Measurements from ENCODE around the gene MCM8. TPM values are rescaled to one million over a fixed set of nuclear protein-coding genes. Genes with fewer than 3 reads are reported as not detected.

MCM8 gene
- total RNA-seq, 1 experiment from 2014 or later: 12.6 TPM

DNA sequence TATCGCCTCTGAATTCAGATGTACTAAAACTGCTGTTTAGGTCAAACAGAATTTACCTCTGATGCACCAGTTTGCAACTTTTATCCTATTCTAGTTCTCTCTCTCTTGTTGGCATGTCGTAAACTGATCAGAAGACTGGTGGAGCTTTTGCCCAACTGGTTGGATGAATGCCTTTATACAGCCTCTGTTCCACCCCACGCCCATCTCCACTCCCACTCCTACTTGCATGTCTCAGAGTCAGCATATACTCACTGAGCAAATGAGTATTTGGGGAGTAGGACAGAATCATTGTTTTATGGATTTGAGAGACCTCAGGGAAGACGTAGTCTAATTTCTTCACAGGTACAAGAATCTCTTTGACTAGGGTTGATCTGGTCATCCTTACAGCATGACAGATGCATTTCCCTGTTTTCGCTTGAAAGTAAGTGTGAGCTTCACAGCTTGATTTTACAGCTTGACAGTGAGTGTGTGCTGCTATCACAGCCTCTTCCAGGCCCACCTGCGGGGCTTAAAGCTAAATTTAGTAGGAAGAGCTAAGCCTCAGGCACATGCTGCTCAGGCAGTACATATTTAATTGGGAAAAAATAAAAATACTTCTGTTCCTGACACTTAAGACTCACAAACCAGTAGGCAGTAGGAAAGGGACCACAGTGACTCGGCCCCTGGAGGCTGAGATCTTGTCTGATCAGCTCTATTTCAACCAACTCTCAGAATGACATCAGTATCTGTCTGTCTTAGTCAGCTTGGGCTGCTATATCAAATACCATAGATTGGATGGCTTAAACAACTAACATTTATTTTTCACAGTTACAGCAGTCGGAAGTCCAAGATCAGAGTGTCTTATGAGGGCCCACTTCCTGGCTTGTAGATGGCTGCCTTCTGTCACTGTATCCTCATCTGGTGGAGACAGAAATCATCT is 30.6 kb upstream of the MCM8 start:
- no peaks in the 10 kb centered on the region for H3K27me3 ChIP-seq (ENCODE audit: low read length)
- H4K20me1 ChIP-seq (ENCODE audit: insufficient read depth, low read depth, low read length): no peaks in the 10 kb centered on the region
- no peak overlapping the region for H3K27ac ChIP-seq (ENCODE audit: low read length)
- H3K9me3 ChIP-seq (ENCODE audit: low read length): no peaks in the 10 kb centered on the region
- no peaks in the 10 kb centered on the region for H3K79me2 ChIP-seq (ENCODE audit: low read length)
- no peaks in the 10 kb centered on the region for H3K4me1 ChIP-seq (ENCODE audit: low read length)
- H2AFZ ChIP-seq (ENCODE audit: low read length): no peak overlapping the region
- H3K4me2 ChIP-seq (ENCODE audit: low read depth, low read length, poor library complexity, severe bottlenecking): no peak overlapping the region
- no peaks in the 10 kb centered on the region for H3K36me3 ChIP-seq (ENCODE audit: insufficient read depth, low read length)
- no peak overlapping the region for H3K9ac ChIP-seq (ENCODE audit: low read length)
- no peaks in the 10 kb centered on the region for H3K9me2 ChIP-seq (replicated peaks; ENCODE audit: insufficient read depth, low read length)
- H3K4me3 ChIP-seq (ENCODE audit: low read length): no peak overlapping the region
- no peak for DNase-seq

DNA sequence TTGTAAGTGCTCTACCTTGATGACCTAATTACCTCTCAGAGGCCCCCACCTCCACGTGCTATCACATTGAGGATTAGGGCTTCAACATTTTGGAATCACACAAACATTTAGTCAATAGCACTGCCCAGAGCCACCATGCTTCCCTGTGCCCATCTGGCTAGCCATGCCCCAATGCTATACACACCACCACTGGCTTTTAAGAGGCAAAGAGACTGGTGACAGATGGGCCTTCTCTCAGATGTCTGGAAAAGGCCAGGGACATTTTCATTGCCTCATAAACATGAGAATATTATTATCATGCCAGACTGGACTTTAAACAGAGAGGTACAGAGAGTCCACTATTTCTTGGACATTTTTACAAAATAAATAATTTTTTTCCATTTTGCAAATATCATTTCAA is 29.9 kb upstream of the MCM8 start:
- Histone ChIP-seq H3K4me2 (ENCODE audit: low read depth, low read length, poor library complexity, severe bottlenecking) (no peak overlapping the region), H3K4me3 (ENCODE audit: low read length) (no peak overlapping the region), H3K27ac (ENCODE audit: low read length) (no peak overlapping the region)

DNA sequence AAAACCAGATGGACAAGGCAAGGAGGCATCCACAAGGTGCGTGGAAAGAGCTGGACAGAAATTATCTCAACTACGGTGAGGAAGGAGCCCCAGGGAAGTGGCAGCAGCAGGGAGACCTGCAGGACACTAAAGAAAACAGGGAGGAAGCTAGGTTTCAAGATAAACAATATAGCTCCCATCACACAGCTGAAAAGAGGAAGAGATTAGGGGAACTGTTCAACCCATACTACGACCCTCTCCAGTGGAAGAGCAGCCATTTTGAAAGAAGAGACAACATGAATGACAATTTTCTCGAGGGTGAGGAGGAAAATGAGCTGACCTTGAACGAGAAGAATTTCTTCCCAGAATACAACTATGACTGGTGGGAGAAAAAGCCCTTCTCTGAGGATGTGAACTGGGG is 27.0 kb upstream of the MCM8 start:
- peaks cover 6% of the 10 kb centered on the region for H3K4me1 ChIP-seq (ENCODE audit: low read length)
- no peaks in the 10 kb centered on the region for H3K36me3 ChIP-seq (ENCODE audit: insufficient read depth, low read length)
- no peaks in the 10 kb centered on the region for H3K27me3 ChIP-seq (ENCODE audit: low read length)
- H3K4me2 ChIP-seq (ENCODE audit: low read depth, low read length, poor library complexity, severe bottlenecking): no peak overlapping the region
- H3K79me2 ChIP-seq (ENCODE audit: low read length): no peaks in the 10 kb centered on the region
- H2AFZ ChIP-seq (ENCODE audit: low read length): peak overlapping the region; percentile 77; the same call in 1 of the 2 replicates
- H4K20me1 ChIP-seq (ENCODE audit: insufficient read depth, low read depth, low read length): no peaks in the 10 kb centered on the region
- H3K4me3 ChIP-seq (ENCODE audit: low read length): no peak overlapping the region
- DNase-seq: no peak
- H3K9ac ChIP-seq (ENCODE audit: low read length): no peak overlapping the region
- no peaks in the 10 kb centered on the region for H3K9me2 ChIP-seq (replicated peaks; ENCODE audit: insufficient read depth, low read length)
- H3K9me3 ChIP-seq (ENCODE audit: low read length): no peaks in the 10 kb centered on the region
- no peak overlapping the region for H3K27ac ChIP-seq (ENCODE audit: low read length)

More for the DNA sequence above, 29.9 kb upstream of the MCM8 start:
- Histone ChIP-seq H3K27me3 (ENCODE audit: low read length) (no peaks in the 10 kb centered on the region), H3K9me3 (ENCODE audit: low read length) (no peaks in the 10 kb centered on the region), H3K9ac (ENCODE audit: low read length) (no peak overlapping the region), H3K79me2 (ENCODE audit: low read length) (no peaks in the 10 kb centered on the region), H3K9me2 (replicated peaks; ENCODE audit: insufficient read depth, low read length) (no peaks in the 10 kb centered on the region), H3K36me3 (ENCODE audit: insufficient read depth, low read length) (no peaks in the 10 kb centered on the region), H4K20me1 (ENCODE audit: insufficient read depth, low read depth, low read length) (no peaks in the 10 kb centered on the region), H3K4me1 (ENCODE audit: low read length) (no peaks in the 10 kb centered on the region), H2AFZ (ENCODE audit: low read length) (no peak overlapping the region)
- DNase-seq: no peak

DNA sequence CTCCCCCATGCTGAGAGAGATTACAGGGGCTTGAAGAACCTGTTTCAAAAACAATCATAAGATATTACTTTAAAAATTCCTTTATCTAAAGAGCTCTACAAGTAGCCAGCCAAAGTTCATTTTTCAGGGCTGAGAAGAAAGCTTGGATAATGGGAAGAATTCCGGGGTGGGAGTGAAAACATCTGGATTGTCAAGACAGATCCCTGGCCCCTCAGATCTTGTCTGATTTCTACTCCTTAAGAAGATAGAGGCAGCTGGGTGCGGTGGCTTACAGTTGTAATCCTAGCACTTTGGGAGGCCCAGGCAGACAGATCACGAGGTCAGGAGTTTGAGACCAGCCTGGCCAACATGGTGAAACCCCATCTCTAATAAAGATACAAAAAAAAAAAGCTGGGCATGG is 24.9 kb upstream of the MCM8 start:
- Histone ChIP-seq H3K4me2 (ENCODE audit: low read depth, low read length, poor library complexity, severe bottlenecking) (no peak overlapping the region), H3K4me3 (ENCODE audit: low read length) (no peak overlapping the region), H3K4me1 (ENCODE audit: low read length) (peaks cover 6% of the 10 kb centered on the region), H3K9me3 (ENCODE audit: low read length) (no peaks in the 10 kb centered on the region), H3K36me3 (ENCODE audit: insufficient read depth, low read length) (no peaks in the 10 kb centered on the region), H3K9ac (ENCODE audit: low read length) (no peak overlapping the region), H2AFZ (ENCODE audit: low read length) (no peak overlapping the region), H3K79me2 (ENCODE audit: low read length) (no peaks in the 10 kb centered on the region), H3K9me2 (replicated peaks; ENCODE audit: insufficient read depth, low read length) (no peaks in the 10 kb centered on the region), H3K27me3 (ENCODE audit: low read length) (no peaks in the 10 kb centered on the region), H4K20me1 (ENCODE audit: insufficient read depth, low read depth, low read length) (no peaks in the 10 kb centered on the region), H3K27ac (ENCODE audit: low read length) (no peak overlapping the region)
- no peak for DNase-seq

DNA sequence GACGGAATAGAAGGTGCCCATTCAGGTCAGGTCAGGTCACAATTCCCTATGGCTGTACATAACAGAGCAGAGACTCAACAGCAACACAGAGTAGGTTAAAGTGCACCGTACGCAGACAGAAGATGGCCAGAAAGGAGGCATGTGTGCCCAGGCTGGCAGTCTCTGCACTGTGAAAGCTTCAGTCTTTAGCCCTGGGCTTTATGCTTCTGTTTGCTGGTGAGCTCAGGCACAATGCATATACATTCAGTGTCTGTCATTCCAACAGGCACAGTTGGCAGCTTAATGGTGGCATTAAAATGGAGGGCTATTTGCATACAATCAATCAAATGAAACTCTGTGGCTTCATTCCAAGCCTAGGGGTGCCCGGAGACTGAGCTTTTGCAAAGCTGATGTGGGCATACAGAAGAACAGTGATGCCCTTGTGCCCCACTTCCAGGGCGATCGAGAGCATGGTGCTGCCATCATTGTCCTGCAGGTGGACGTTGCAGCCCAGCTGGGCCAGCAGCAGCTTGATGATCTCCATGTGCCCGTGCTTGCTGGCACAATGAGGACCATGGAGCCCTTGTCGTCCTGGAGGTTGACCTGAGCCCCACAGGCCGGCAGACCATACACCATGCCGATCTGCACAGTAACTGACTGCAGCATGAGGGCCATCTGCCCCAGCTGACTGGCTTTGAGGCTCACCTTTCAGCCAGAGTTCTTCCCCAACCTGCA is 22.5 kb upstream of the MCM8 start:
- H3K9me3 ChIP-seq (ENCODE audit: low read length): no peaks in the 10 kb centered on the region
- H3K4me2 ChIP-seq (ENCODE audit: low read depth, low read length, poor library complexity, severe bottlenecking): no peak overlapping the region
- peaks cover 6% of the 10 kb centered on the region for H3K4me1 ChIP-seq (ENCODE audit: low read length)
- no peak for DNase-seq
- H3K9ac ChIP-seq (ENCODE audit: low read length): no peak overlapping the region
- no peak overlapping the region for H3K4me3 ChIP-seq (ENCODE audit: low read length)
- no peak overlapping the region for H3K27ac ChIP-seq (ENCODE audit: low read length)
- H3K79me2 ChIP-seq (ENCODE audit: low read length): no peaks in the 10 kb centered on the region
- no peaks in the 10 kb centered on the region for H3K9me2 ChIP-seq (replicated peaks; ENCODE audit: insufficient read depth, low read length)
- no peaks in the 10 kb centered on the region for H4K20me1 ChIP-seq (ENCODE audit: insufficient read depth, low read depth, low read length)
- no peaks in the 10 kb centered on the region for H3K36me3 ChIP-seq (ENCODE audit: insufficient read depth, low read length)
- H3K27me3 ChIP-seq (ENCODE audit: low read length): no peaks in the 10 kb centered on the region
- H2AFZ ChIP-seq (ENCODE audit: low read length): no peak overlapping the region

DNA sequence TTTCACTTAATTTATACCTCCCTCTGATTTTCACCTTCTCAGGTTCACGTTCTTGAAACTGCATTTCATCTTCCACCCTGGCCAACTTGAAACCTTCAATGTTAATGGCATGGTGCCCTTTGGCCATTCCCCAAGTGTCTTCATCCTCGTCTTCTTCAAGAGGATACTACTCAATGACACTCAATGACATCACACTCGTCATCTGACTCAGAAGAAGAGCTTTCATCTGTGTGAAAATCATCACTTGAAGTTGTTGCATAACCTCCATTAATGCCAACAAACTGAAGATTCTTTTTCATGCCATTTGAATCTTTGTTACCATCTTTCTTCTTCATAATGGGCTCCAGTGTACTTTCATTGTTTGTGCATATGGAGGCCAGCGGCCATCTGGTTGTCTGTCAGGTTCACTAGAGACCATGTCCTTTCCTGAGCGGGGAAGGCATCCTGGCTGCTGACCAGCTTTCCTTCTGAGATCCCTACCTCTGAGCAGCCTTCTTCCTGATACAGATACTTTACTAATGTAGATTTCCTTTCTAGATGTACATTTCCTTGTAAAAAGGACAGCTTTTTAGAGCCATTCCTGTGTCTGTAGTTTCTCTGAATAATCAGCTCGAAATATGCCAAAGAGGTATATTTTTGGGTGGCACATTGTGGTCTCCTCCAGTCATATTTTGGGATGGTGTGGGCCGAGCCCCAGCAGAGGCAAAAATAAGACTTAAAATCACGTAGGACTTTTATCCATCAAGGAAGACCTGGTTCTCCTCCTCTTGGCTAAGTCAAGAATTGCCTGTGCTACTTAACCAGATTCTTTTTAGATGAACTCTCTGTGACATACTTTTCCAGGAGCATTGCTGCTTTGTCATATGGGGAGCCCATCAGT is 21.4 kb upstream of the MCM8 start:
- H3K4me1 ChIP-seq (ENCODE audit: low read length): peaks cover 9% of the 10 kb centered on the region
- no peaks in the 10 kb centered on the region for H3K27me3 ChIP-seq (ENCODE audit: low read length)
- H2AFZ ChIP-seq (ENCODE audit: low read length): no peak overlapping the region
- no peaks in the 10 kb centered on the region for H3K9me3 ChIP-seq (ENCODE audit: low read length)
- no peaks in the 10 kb centered on the region for H3K36me3 ChIP-seq (ENCODE audit: insufficient read depth, low read length)
- H3K9me2 ChIP-seq (replicated peaks; ENCODE audit: insufficient read depth, low read length): no peaks in the 10 kb centered on the region
- no peak overlapping the region for H3K4me2 ChIP-seq (ENCODE audit: low read depth, low read length, poor library complexity, severe bottlenecking)
- no peaks in the 10 kb centered on the region for H3K79me2 ChIP-seq (ENCODE audit: low read length)
- no peak overlapping the region for H3K9ac ChIP-seq (ENCODE audit: low read length)
- no peak overlapping the region for H3K27ac ChIP-seq (ENCODE audit: low read length)
- no peaks in the 10 kb centered on the region for H4K20me1 ChIP-seq (ENCODE audit: insufficient read depth, low read depth, low read length)
- H3K4me3 ChIP-seq (ENCODE audit: low read length): no peak overlapping the region
- no peak for DNase-seq

DNA sequence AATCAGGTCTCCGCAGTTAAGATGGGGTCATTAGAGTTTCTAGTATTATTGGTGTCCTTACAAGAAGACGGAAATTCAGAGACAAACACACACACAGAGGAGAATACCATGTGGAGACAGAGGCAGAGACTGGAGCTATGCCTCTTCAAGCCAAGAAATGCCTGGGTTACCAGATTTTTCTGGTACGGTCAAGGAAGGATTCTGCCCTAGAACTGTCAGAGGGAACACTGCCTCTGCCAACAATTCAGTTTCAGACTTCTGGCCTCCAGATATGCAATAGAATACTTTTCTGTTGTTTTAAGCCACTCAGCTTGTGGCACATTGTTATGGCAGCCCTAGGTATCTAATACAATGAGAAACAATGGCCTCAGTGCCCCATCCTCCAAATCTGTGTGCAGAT is 19.0 kb upstream of the MCM8 start:
- Histone ChIP-seq H3K4me1 (ENCODE audit: low read length) (peaks cover 10% of the 10 kb centered on the region), H3K79me2 (ENCODE audit: low read length) (no peaks in the 10 kb centered on the region), H2AFZ (ENCODE audit: low read length) (no peak overlapping the region), H3K9me2 (replicated peaks; ENCODE audit: insufficient read depth, low read length) (no peaks in the 10 kb centered on the region), H3K4me2 (ENCODE audit: low read depth, low read length, poor library complexity, severe bottlenecking) (no peak overlapping the region), H3K27me3 (ENCODE audit: low read length) (no peaks in the 10 kb centered on the region), H3K36me3 (ENCODE audit: insufficient read depth, low read length) (no peaks in the 10 kb centered on the region), H3K27ac (ENCODE audit: low read length) (no peak overlapping the region), H3K4me3 (ENCODE audit: low read length) (no peak overlapping the region), H4K20me1 (ENCODE audit: insufficient read depth, low read depth, low read length) (no peaks in the 10 kb centered on the region), H3K9ac (ENCODE audit: low read length) (no peak overlapping the region), H3K9me3 (ENCODE audit: low read length) (no peaks in the 10 kb centered on the region)
- DNase-seq: no peak

DNA sequence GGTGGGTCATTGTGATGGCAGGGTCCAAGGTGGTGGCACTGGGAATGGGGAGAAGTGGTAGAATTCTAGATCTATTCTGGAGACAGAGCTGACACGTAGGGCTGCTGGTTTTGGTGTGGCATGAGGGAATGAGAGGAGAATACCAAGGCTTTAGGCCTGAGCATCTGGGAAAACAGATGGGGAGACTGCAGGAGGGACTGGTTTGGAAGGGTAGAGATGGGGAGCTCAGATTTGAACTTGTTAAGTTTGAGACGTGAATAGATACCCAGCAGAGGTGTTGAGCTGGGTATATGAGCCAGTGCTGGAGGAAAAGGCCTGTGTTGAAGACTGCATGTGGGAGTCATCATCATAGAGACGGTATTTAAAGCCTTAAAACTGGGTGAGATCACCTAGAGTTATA is 17.7 kb upstream of the MCM8 start:
- H3K9me2 ChIP-seq (replicated peaks; ENCODE audit: insufficient read depth, low read length): no peaks in the 10 kb centered on the region
- H3K79me2 ChIP-seq (ENCODE audit: low read length): no peaks in the 10 kb centered on the region
- H4K20me1 ChIP-seq (ENCODE audit: insufficient read depth, low read depth, low read length): no peaks in the 10 kb centered on the region
- H3K9ac ChIP-seq (ENCODE audit: low read length): no peak overlapping the region
- H3K4me3 ChIP-seq (ENCODE audit: low read length): no peak overlapping the region
- H3K9me3 ChIP-seq (ENCODE audit: low read length): no peaks in the 10 kb centered on the region
- H3K27me3 ChIP-seq (ENCODE audit: low read length): no peaks in the 10 kb centered on the region
- H3K4me2 ChIP-seq (ENCODE audit: low read depth, low read length, poor library complexity, severe bottlenecking): no peak overlapping the region
- no peak overlapping the region for H3K27ac ChIP-seq (ENCODE audit: low read length)
- peaks cover 7% of the 10 kb centered on the region for H3K4me1 ChIP-seq (ENCODE audit: low read length)
- H2AFZ ChIP-seq (ENCODE audit: low read length): no peak overlapping the region
- peaks cover 1% of the 10 kb centered on the region; the same call in 1 of the 2 replicates for H3K36me3 ChIP-seq (ENCODE audit: insufficient read depth, low read length)
- no peak for DNase-seq

All from Karpas-422 (cell line).